Measurements from ENCODE around the gene TMEM17. TPM values are rescaled to one million over a fixed set of nuclear protein-coding genes. Genes with fewer than 3 reads are reported as not detected.

Gene TMEM17
- total and polyA plus RNA-seq, 2 experiments from 2014 or later = 0.94 to 1.7 TPM

DNA sequence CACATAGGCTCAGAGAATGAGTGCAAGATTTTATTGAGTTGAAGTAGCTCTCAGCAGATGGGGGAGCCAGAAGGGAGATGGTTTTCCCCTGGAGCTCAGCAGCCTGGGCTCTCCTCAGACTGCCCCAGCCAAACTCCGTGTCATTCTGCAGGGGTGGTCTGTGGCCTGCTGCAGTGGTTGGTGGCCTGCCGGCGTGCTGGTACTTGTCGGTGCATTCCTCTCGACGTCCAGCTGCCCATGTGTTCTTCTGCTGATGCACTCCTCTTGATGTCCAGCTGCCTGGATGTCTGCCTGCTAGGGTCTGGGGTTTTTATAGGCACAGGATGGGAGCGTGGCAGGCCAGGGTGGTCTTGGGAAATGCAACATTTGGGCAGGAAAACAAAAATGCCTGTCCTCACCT, 25.6 kb upstream of the TMEM17 start:
- ATAC-seq (no peak), DNase-seq (ENCODE audit: low spot score) (no peak)
- Mint-ChIP-seq H3K27ac (no peak overlapping the region), H3K36me3 (ENCODE audit: low read depth) (peaks cover 33% of the 10 kb centered on the region), H3K9me3 (peaks cover 35% of the 10 kb centered on the region), H3K4me1 (peaks cover 24% of the 10 kb centered on the region), H3K27me3 (ENCODE audit: insufficient read depth, low read depth, poor library complexity) (peaks cover 20% of the 10 kb centered on the region), H3K4me3 (no peak overlapping the region)
- no peak overlapping the region for H3K27ac ChIP-seq (ENCODE audit: low read depth)
- H3K9me2 ChIP-seq (ENCODE audit: insufficient read depth) = no peaks in the 10 kb centered on the region
- H3K79me2 ChIP-seq (replicated peaks; ENCODE audit: insufficient read depth) = no peaks in the 10 kb centered on the region
- no peak overlapping the region for H2AFZ ChIP-seq
- TF ChIP-seq CREB1 (CRISPR knock-in tag; IDR thresholded peaks at IDR 0.05; ENCODE audit: low read depth) = no peak
- TF ChIP-seq POLR2AphosphoS5 (IDR thresholded peaks at IDR 0.05; ENCODE audit: low read depth) = no peak
- TF ChIP-seq NANOG (IDR thresholded peaks at IDR 0.05; ENCODE audit: borderline replicate concordance) = no peak
- TF ChIP-seq EZH2 (IDR thresholded peaks at IDR 0.05; ENCODE audit: low read depth, unreplicated experiment) = no peak
- TF ChIP-seq EZH2phosphoT487 (IDR thresholded peaks at IDR 0.05; ENCODE audit: unreplicated experiment) = no peak
- TF ChIP-seq, protein P1, sequence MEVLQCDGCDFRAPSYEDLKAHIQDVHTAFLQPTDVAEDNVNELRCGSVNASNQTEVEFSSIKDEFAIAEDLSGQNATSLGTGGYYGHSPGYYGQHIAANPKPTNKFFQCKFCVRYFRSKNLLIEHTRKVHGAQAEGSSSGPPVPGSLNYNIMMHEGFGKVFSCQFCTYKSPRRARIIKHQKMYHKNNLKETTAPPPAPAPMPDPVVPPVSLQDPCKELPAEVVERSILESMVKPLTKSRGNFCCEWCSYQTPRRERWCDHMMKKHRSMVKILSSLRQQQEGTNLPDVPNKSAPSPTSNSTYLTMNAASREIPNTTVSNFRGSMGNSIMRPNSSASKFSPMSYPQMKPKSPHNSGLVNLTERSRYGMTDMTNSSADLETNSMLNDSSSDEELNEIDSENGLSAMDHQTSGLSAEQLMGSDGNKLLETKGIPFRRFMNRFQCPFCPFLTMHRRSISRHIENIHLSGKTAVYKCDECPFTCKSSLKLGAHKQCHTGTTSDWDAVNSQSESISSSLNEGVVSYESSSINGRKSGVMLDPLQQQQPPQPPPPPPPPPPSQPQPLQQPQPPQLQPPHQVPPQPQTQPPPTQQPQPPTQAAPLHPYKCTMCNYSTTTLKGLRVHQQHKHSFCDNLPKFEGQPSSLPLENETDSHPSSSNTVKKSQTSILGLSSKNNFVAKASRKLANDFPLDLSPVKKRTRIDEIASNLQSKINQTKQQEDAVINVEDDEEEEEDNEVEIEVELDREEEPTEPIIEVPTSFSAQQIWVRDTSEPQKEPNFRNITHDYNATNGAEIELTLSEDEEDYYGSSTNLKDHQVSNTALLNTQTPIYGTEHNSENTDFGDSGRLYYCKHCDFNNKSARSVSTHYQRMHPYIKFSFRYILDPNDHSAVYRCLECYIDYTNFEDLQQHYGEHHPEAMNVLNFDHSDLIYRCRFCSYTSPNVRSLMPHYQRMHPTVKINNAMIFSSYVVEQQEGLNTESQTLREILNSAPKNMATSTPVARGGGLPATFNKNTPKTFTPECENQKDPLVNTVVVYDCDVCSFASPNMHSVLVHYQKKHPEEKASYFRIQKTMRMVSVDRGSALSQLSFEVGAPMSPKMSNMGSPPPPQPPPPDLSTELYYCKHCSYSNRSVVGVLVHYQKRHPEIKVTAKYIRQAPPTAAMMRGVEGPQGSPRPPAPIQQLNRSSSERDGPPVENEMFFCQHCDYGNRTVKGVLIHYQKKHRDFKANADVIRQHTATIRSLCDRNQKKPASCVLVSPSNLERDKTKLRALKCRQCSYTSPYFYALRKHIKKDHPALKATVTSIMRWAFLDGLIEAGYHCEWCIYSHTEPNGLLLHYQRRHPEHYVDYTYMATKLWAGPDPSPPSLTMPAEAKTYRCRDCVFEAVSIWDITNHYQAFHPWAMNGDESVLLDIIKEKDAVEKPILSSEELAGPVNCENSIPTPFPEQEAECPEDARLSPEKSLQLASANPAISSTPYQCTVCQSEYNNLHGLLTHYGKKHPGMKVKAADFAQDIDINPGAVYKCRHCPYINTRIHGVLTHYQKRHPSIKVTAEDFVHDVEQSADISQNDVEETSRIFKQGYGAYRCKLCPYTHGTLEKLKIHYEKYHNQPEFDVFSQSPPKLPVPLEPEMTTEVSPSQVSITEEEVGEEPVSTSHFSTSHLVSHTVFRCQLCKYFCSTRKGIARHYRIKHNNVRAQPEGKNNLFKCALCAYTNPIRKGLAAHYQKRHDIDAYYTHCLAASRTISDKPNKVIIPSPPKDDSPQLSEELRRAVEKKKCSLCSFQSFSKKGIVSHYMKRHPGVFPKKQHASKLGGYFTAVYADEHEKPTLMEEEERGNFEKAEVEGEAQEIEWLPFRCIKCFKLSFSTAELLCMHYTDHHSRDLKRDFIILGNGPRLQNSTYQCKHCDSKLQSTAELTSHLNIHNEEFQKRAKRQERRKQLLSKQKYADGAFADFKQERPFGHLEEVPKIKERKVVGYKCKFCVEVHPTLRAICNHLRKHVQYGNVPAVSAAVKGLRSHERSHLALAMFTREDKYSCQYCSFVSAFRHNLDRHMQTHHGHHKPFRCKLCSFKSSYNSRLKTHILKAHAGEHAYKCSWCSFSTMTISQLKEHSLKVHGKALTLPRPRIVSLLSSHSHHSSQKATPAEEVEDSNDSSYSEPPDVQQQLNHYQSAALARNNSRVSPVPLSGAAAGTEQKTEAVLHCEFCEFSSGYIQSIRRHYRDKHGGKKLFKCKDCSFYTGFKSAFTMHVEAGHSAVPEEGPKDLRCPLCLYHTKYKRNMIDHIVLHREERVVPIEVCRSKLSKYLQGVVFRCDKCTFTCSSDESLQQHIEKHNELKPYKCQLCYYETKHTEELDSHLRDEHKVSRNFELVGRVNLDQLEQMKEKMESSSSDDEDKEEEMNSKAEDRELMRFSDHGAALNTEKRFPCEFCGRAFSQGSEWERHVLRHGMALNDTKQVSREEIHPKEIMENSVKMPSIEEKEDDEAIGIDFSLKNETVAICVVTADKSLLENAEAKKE (CRISPR knock-in tag; IDR thresholded peaks at IDR 0.05) = no peak
- no peaks in the 10 kb centered on the region for H4K20me1 ChIP-seq (replicated peaks; ENCODE audit: insufficient read depth)
- H3K4me3 ChIP-seq = no peak overlapping the region
- no peaks in the 10 kb centered on the region for H3K27me3 ChIP-seq (ENCODE audit: insufficient read depth)
- H3F3A ChIP-seq (replicated peaks; ENCODE audit: low read depth) = no peaks in the 10 kb centered on the region
- 0 out of 2 replicates have a peak, but pooled peaks cover 3% of the 10 kb centered on the region for H3K36me3 ChIP-seq (ENCODE audit: insufficient read depth)
- no peak overlapping the region for H3K4me2 ChIP-seq
- H3K4me1 ChIP-seq (ENCODE audit: insufficient read depth) = peaks cover 13% of the 10 kb centered on the region; the same call in 1 of the 2 replicates

DNA sequence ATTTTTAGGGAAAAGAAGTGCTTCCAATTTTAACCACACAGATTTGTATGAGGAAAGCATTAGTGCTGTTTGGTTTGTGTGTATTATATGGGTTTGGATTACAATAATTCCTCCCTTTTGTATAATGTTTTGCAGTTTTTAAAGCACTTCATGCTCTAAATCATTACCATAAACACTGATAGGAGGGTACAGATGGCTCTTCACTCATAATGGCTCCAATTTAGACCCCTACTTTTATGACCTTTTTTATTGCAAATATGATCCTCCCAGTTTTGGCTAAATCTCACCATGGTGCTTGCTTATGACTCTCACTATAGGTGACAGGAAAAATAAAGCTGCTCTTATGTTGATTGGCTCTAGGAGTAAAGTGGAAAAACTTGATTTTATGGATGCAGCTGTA, 23.8 kb upstream of the TMEM17 start:
- Mint-ChIP-seq H3K9me3 (peaks cover 21% of the 10 kb centered on the region), H3K27me3 (ENCODE audit: insufficient read depth, low read depth, poor library complexity) (peaks cover 17% of the 10 kb centered on the region), H3K4me3 (no peak overlapping the region), H3K4me1 (peaks cover 35% of the 10 kb centered on the region), H3K27ac (no peak overlapping the region), H3K36me3 (ENCODE audit: low read depth) (peaks cover 24% of the 10 kb centered on the region)
- H3K4me1 ChIP-seq (ENCODE audit: insufficient read depth) = peaks cover 22% of the 10 kb centered on the region; the same call in 1 of the 2 replicates
- H3K27ac ChIP-seq (ENCODE audit: low read depth) = no peak overlapping the region
- H3K4me3 ChIP-seq = no peak overlapping the region
- ATAC-seq (no peak), DNase-seq (ENCODE audit: low spot score) (no peak)
- H3K79me2 ChIP-seq (replicated peaks; ENCODE audit: insufficient read depth) = no peaks in the 10 kb centered on the region
- H3K9me2 ChIP-seq (ENCODE audit: insufficient read depth) = no peaks in the 10 kb centered on the region
- H4K20me1 ChIP-seq (replicated peaks; ENCODE audit: insufficient read depth) = no peaks in the 10 kb centered on the region
- no peak overlapping the region for H3K4me2 ChIP-seq
- no peak overlapping the region for H2AFZ ChIP-seq
- H3K36me3 ChIP-seq (ENCODE audit: insufficient read depth) = 0 out of 2 replicates have a peak, but pooled peaks cover 3% of the 10 kb centered on the region
- no peaks in the 10 kb centered on the region for H3K27me3 ChIP-seq (ENCODE audit: insufficient read depth)
- no peaks in the 10 kb centered on the region for H3F3A ChIP-seq (replicated peaks; ENCODE audit: low read depth)
- TF ChIP-seq CREB1 (CRISPR knock-in tag; IDR thresholded peaks at IDR 0.05; ENCODE audit: low read depth) (no peak), ZNF331 (CRISPR knock-in tag; IDR thresholded peaks at IDR 0.05; ENCODE audit: low read depth) (no peak), NANOG (IDR thresholded peaks at IDR 0.05; ENCODE audit: borderline replicate concordance) (no peak), EZH2phosphoT487 (IDR thresholded peaks at IDR 0.05; ENCODE audit: unreplicated experiment) (no peak), EZH2 (IDR thresholded peaks at IDR 0.05; ENCODE audit: low read depth, unreplicated experiment) (no peak), JUNB (IDR thresholded peaks at IDR 0.05; ENCODE audit: unreplicated experiment) (no peak), STAT1 (IDR thresholded peaks at IDR 0.05; ENCODE audit: unreplicated experiment) (no peak), ZNF114 (CRISPR knock-in tag; IDR thresholded peaks at IDR 0.05) (no peak)
- TF ChIP-seq, protein P2, sequence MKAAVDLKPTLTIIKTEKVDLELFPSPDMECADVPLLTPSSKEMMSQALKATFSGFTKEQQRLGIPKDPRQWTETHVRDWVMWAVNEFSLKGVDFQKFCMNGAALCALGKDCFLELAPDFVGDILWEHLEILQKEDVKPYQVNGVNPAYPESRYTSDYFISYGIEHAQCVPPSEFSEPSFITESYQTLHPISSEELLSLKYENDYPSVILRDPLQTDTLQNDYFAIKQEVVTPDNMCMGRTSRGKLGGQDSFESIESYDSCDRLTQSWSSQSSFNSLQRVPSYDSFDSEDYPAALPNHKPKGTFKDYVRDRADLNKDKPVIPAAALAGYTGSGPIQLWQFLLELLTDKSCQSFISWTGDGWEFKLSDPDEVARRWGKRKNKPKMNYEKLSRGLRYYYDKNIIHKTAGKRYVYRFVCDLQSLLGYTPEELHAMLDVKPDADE (IDR thresholded peaks at IDR 0.05) = no peak
- TF ChIP-seq, protein P3, sequence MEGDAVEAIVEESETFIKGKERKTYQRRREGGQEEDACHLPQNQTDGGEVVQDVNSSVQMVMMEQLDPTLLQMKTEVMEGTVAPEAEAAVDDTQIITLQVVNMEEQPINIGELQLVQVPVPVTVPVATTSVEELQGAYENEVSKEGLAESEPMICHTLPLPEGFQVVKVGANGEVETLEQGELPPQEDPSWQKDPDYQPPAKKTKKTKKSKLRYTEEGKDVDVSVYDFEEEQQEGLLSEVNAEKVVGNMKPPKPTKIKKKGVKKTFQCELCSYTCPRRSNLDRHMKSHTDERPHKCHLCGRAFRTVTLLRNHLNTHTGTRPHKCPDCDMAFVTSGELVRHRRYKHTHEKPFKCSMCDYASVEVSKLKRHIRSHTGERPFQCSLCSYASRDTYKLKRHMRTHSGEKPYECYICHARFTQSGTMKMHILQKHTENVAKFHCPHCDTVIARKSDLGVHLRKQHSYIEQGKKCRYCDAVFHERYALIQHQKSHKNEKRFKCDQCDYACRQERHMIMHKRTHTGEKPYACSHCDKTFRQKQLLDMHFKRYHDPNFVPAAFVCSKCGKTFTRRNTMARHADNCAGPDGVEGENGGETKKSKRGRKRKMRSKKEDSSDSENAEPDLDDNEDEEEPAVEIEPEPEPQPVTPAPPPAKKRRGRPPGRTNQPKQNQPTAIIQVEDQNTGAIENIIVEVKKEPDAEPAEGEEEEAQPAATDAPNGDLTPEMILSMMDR (conservative IDR thresholded peaks at IDR 0.05; ENCODE audit: low read depth in 2 of 2) = no peak
